DND-41 (cell line): Measurements from ENCODE around the gene SLCO1B1.
A peak's percentile ranks its signal among the peaks of the same experiment; 100 is the strongest.

Experiments used
- ATAC-seq: fragments of 200-7000 bp; cut with Tn5 transposase; 3 replicates; pipeline ENCODE4 v1.9.1; 2021; ENCODE audit warnings: low read depth; ENCODE audit not compliant: insufficient read depth
- DNase-seq: peaks from one replicate; pipeline ENCODE4 v3.0.0-alpha.2; 2020
- H2AFZ ChIP-seq: 2 replicates; pipeline ENCODE4 v1.6.0; 2012; ENCODE audit warnings: low read depth, low read length
- H3K27ac ChIP-seq: 2 replicates; pipeline ENCODE4 v1.5.1; 2012; ENCODE audit warnings: low read length, inconsistent platforms
- H3K27me3 ChIP-seq: fragments of 200-600 bp; sonication (generic); 2 replicates; pipeline ENCODE4 v1.6.0; 2012; ENCODE audit warnings: low read length, mild to moderate bottlenecking, inconsistent platforms; ENCODE audit not compliant: insufficient read depth, poor library complexity
- H3K36me3 ChIP-seq: 2 replicates; pipeline ENCODE4 v1.5.1; 2012; ENCODE audit warnings: low read length, inconsistent platforms; ENCODE audit not compliant: insufficient read depth
- H3K4me1 ChIP-seq: 2 replicates; pipeline ENCODE4 v1.5.1; 2012; ENCODE audit warnings: mild to moderate bottlenecking, low read length; ENCODE audit not compliant: insufficient read depth
- H3K4me2 ChIP-seq: 2 replicates; pipeline ENCODE4 v1.6.0; 2012; ENCODE audit warnings: mild to moderate bottlenecking, moderate library complexity, low read length, inconsistent platforms; ENCODE audit not compliant: insufficient read depth
- H3K4me3 ChIP-seq, 2 experiments: fragments of 200-600 bp in 1 of 2; shearing (Covaris generic) in 1 of 2; 2 replicates each; pipeline ENCODE4 v1.5.1; 2012 to 2016; ENCODE audit warnings: inconsistent platforms in 2 of 2, low read length in 2 of 2, mild to moderate bottlenecking in 2 of 2, low read depth in 1 of 2, moderate library complexity in 1 of 2
- H3K79me2 ChIP-seq: 2 replicates; pipeline ENCODE4 v1.6.0; 2012; ENCODE audit warnings: low read length, inconsistent platforms; ENCODE audit not compliant: insufficient read depth
- H3K9ac ChIP-seq: 2 replicates; pipeline ENCODE4 v1.6.0; 2012; ENCODE audit warnings: low read depth, mild to moderate bottlenecking, inconsistent platforms, low read length, moderate library complexity
- H3K9me3 ChIP-seq: 2 replicates; pipeline ENCODE4 v1.5.1; 2012; ENCODE audit warnings: low read length, moderate library complexity, mild to moderate bottlenecking, inconsistent platforms; ENCODE audit not compliant: insufficient read depth, severe bottlenecking
- H4K20me1 ChIP-seq: 2 replicates; pipeline ENCODE4 v1.6.0; 2012; ENCODE audit warnings: low read length; ENCODE audit not compliant: insufficient read depth
- EZH2 ChIP-seq: IDR thresholded peaks from 3 replicates; pipeline ENCODE4 v1.6.1; 2012; ENCODE audit warnings: borderline replicate concordance, low read depth, mild to moderate bottlenecking, moderate library complexity, low read length, inconsistent platforms; ENCODE audit not compliant: severe bottlenecking
- TF ChIP-seq, protein P1 (sequence below): IDR thresholded peaks from 2 replicates; pipeline ENCODE4 v1.5.1; 2012; ENCODE audit warnings: borderline replicate concordance, low read length, moderate library complexity, mild to moderate bottlenecking; ENCODE audit not compliant: poor library complexity, severe bottlenecking; ENCODE audit errors: extremely low read depth

SLCO1B1 gene

DNA sequence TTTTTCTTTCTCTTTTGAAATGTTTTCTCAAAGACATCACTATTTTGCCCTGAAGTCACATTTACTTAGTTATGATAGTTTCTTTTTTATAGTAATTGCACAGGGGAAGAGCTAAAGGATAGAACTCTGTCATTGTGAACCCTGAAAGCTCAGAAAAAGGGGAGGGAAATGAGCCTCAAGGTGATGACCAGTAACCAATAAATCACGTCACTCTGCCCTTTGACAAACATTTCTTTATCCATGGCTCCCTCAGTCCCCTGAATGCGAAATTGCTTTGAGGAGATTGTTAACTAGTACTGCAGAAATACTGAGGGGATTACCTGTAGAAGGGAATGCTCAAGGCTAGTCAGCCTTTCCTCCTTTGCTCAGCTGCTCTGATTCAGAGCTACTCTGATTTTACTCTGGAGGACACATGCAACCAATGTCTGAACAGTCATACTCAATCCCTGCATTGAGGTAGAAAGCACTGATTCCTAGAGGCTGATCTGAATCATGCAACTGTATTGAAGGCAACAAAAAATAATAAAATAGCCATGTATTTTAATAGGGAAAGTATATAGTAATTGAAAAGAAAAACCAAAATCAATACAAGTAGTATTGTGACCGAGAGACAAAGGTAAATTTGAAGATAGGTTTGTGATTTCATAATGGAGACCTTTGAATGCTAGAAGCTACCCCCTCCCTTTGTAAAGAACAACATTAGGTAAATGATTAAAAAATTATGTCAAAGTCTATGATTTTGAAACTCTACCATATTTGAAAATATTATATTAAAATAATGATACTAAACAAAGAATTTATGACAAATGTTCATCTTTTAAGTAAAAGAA is 24.7 kb downstream of the SLCO1B1 start:
- Histone ChIP-seq H3K27ac (no peak overlapping the region), H3K9me3 (no peaks in the 10 kb centered on the region), H3K4me1 (no peaks in the 10 kb centered on the region), H3K4me2 (no peak overlapping the region), H2AFZ (no peak overlapping the region), H4K20me1 (no peaks in the 10 kb centered on the region), H3K79me2 (no peaks in the 10 kb centered on the region), H3K4me3 (no peak overlapping the region), H3K36me3 (no peaks in the 10 kb centered on the region), H3K27me3 (no peaks in the 10 kb centered on the region), H3K9ac (no peak overlapping the region)
- TF ChIP-seq, protein P1, sequence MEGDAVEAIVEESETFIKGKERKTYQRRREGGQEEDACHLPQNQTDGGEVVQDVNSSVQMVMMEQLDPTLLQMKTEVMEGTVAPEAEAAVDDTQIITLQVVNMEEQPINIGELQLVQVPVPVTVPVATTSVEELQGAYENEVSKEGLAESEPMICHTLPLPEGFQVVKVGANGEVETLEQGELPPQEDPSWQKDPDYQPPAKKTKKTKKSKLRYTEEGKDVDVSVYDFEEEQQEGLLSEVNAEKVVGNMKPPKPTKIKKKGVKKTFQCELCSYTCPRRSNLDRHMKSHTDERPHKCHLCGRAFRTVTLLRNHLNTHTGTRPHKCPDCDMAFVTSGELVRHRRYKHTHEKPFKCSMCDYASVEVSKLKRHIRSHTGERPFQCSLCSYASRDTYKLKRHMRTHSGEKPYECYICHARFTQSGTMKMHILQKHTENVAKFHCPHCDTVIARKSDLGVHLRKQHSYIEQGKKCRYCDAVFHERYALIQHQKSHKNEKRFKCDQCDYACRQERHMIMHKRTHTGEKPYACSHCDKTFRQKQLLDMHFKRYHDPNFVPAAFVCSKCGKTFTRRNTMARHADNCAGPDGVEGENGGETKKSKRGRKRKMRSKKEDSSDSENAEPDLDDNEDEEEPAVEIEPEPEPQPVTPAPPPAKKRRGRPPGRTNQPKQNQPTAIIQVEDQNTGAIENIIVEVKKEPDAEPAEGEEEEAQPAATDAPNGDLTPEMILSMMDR: no peak
- TF ChIP-seq EZH2: no peak
- ATAC-seq (no peak), DNase-seq (no peak)

DNA sequence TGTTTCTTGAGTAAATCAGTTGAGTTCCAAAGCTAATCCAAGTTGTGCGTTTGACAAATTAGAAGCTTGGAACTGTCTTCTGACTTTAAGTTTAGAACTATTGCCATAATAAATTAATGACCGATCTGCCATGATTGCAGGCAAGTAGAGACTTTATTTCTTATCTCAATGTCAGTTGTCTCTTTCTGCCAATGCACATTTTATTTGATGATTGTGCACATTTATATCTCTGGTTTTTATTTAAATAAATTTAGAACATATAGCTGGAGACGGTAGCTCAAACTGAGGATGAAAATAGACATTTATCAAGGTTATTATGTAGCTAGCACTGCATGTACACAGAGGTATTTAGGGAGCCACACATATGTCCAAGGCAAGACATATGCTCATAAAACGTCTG is 34.1 kb downstream of the SLCO1B1 start:
- no peak for TF ChIP-seq EZH2
- TF ChIP-seq, protein P1: no peak
- no peaks in the 10 kb centered on the region for H3K4me1 ChIP-seq

DNA sequence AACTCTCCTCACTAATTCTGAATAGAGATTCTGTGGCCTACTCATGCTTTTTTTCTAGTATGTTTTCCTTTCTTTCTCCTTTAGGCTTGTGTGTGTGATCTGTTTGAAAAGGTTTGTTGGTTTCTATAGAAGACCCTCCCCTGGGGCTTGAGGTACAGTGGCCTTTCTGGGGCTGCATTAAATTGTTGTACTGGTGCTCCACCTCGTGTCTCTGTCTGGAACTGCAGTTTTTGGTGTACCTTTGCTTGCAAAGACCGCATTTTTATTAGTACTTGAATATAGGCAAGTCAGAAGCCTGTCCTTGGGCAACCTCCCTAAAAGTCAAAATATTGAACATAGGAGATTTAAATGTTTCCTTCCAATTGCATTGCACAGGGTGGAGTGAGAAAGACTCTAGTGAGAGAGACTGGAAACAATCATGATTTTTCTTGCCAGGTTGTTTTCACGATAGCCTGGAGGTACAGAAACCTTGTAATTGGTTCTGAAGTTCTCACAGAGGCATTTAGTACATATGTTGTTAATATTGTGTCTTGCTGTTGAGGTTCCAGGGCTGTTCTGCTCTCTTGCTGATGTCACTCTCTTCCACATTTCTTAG is 39.0 kb downstream of the SLCO1B1 start:
- no peaks in the 10 kb centered on the region for H4K20me1 ChIP-seq
- H3K36me3 ChIP-seq: no peaks in the 10 kb centered on the region
- no peak overlapping the region for H3K9ac ChIP-seq
- no peaks in the 10 kb centered on the region for H3K9me3 ChIP-seq
- no peaks in the 10 kb centered on the region for H3K4me1 ChIP-seq
- no peak overlapping the region for H3K27ac ChIP-seq
- H3K4me2 ChIP-seq: no peak overlapping the region
- no peak for TF ChIP-seq EZH2
- TF ChIP-seq, protein P1: peak; percentile 87
- no peak overlapping the region for H2AFZ ChIP-seq
- H3K4me3 ChIP-seq: no peak overlapping the region
- ATAC-seq (peak; percentile 75), DNase-seq (peak; percentile 61)
- H3K79me2 ChIP-seq: no peaks in the 10 kb centered on the region
- H3K27me3 ChIP-seq: no peaks in the 10 kb centered on the region

More for the DNA sequence above, 34.1 kb downstream of the SLCO1B1 start:
- no peak overlapping the region for H3K4me3 ChIP-seq
- no peak overlapping the region for H3K9ac ChIP-seq
- no peak overlapping the region for H2AFZ ChIP-seq
- ATAC-seq (no peak), DNase-seq (no peak)
- H4K20me1 ChIP-seq: no peaks in the 10 kb centered on the region
- no peak overlapping the region for H3K4me2 ChIP-seq
- H3K9me3 ChIP-seq: no peaks in the 10 kb centered on the region
- H3K27me3 ChIP-seq: no peaks in the 10 kb centered on the region
- no peaks in the 10 kb centered on the region for H3K79me2 ChIP-seq
- H3K27ac ChIP-seq: no peak overlapping the region
- H3K36me3 ChIP-seq: no peaks in the 10 kb centered on the region
